ENCODE results near the gene KCNJ18. TPM values are rescaled to one million over a fixed set of nuclear protein-coding genes. Genes with fewer than 3 reads are reported as not detected.
A peak's percentile ranks its signal among the peaks of the same experiment; 100 is the strongest.
"Not testable (repeated sequence)": the region's sequence is repeated elsewhere in the genome, so short reads cannot be mapped to it uniquely, and the experiment has no call there.

The KCNJ18 gene
- total RNA-seq = not detected

DNA sequence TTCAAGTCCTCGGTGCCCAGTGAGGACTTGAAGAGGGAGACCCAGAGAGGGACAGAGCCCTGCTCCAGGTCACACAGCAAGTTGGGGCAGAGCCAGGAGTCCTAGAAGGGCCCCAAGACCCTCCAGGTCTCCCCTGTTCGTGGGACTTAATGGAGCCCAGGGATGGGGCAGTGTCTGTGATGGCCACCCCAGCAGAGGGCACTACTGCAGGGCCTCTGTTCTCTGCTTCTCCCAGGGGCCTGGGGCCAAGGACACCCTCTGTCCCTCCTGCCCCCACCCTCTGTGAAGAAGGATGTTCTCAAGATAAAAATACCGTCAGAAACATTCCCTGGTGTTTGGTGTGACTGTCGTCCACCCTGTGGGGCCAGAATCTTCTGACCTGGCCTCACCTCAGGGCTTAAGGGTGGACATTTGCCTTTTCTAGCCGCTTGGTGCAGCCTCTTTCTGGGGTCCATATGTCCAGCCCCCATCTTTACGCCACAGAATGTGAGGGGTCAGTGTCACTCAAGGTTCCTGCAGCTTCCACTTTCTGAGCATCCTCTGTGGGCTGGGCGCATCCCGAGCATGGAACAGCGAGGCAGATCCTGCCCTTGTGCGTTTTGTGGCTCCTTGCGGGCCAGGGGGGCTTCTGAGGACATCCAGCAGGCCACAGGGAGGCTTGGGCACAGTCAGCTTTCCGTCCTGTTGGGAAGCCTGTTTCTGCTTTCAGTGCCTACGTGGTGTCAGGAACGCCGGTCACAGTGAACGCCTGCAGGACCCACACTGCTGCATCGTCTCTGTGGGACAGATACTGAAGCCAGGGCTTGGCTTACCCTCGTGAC is at the start of gene KCNJ18:
Gene KCNJ18 (plus strand): TSS at position 641 of the 821 bp plus-strand sequence. CDS start 10,264 bp downstream, outside the sequence.
- H3K27me3 ChIP-seq; DNase-seq (ENCODE audit: low spot score); H3K9me3 ChIP-seq; H3K4me1 ChIP-seq; H3K4me3 ChIP-seq; H3K27ac ChIP-seq; H3K36me3 ChIP-seq: not testable (repeated sequence)

DNA sequence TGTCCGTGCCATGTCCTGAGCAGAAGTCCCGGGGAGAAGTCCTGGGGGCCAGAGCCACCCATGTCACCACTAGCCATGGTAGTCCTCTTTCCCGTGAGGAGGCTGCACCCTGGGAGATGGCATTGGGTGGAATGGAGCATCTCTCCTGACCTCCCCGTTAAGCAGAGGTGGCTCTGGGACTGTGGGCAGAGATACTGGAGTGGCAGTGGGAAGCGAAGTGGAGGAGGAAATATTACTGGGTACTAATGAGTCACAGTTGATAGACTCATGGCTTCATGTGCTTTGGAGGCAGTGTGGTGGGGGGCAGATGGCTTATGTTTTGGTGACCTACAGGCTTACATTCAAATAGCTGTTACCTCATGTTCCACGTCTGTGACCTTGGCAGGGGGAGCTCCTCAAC is 44.2 kb upstream of the KCNJ18 start:
- not testable (repeated sequence) for H3K9me3 ChIP-seq; H3K4me3 ChIP-seq; H3K27me3 ChIP-seq; H3K27ac ChIP-seq; DNase-seq (ENCODE audit: low spot score); H3K4me1 ChIP-seq; H3K36me3 ChIP-seq

DNA sequence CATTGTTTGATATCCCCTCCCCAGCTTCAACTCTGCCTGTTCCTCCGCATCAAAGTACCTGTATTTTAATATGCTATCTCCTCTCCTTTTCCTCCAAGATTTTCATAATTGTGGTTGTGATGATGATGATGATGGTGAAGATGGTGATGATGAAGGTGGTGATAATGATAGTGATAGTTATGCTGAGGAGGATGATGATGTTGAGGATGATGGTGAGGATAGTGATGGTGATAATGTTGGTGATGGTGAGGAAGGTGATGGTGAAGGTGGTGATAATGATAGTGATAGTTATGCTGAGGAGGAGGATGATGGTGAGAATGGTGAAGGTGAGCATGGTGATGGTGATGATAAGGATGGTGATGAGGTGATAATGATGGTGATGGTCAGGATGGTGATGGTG is 42.3 kb upstream of the KCNJ18 start:
- DNase-seq (ENCODE audit: low spot score); H3K27ac ChIP-seq; H3K9me3 ChIP-seq; H3K4me3 ChIP-seq; H3K36me3 ChIP-seq; H3K4me1 ChIP-seq; H3K27me3 ChIP-seq: not testable (repeated sequence)

DNA sequence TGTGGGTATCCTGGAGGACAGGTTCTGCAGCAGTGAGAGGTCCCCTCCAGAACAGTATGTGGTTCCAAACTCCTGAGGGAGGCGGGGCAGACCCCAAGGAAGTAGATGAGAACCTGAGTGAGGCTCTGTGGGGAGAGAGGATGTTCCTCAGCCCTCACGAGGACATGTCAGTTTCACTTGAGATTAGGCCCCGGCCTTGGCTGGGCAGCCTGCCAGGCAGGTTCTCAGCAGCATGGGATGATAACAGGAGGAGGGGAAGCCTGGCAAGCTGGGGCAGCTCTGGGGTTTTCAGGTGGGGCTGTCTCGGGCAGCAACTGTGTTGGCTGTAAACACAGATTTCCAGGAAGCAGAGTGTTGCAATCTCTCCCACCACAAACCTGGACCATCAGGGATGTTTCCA is 40.3 kb upstream of the KCNJ18 start:
- not testable (repeated sequence) for H3K36me3 ChIP-seq; H3K4me1 ChIP-seq; H3K27me3 ChIP-seq; H3K27ac ChIP-seq; H3K4me3 ChIP-seq; H3K9me3 ChIP-seq; DNase-seq (ENCODE audit: low spot score)

DNA sequence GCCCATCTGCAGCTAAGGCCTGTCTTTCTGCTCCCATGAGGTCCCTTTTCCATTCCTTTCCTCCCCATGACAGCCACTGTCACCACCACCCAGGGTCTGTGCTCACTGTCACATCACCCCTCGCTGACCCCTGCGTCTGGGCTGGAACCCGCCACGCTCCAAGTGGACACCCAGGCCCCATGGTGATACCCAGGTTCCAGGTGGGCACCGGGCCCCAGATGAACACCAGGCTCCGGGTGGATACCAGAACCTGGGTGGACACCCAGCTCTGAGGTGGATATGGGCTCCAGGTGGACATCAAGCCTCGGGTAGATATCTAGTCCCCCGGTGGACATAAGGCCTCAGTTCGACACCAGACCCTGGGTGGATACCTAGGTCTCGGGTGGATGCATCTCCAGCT is 39.1 kb upstream of the KCNJ18 start:
- H3K4me1 ChIP-seq; DNase-seq (ENCODE audit: low spot score); H3K27ac ChIP-seq; H3K4me3 ChIP-seq; H3K36me3 ChIP-seq; H3K9me3 ChIP-seq; H3K27me3 ChIP-seq: not testable (repeated sequence)

DNA sequence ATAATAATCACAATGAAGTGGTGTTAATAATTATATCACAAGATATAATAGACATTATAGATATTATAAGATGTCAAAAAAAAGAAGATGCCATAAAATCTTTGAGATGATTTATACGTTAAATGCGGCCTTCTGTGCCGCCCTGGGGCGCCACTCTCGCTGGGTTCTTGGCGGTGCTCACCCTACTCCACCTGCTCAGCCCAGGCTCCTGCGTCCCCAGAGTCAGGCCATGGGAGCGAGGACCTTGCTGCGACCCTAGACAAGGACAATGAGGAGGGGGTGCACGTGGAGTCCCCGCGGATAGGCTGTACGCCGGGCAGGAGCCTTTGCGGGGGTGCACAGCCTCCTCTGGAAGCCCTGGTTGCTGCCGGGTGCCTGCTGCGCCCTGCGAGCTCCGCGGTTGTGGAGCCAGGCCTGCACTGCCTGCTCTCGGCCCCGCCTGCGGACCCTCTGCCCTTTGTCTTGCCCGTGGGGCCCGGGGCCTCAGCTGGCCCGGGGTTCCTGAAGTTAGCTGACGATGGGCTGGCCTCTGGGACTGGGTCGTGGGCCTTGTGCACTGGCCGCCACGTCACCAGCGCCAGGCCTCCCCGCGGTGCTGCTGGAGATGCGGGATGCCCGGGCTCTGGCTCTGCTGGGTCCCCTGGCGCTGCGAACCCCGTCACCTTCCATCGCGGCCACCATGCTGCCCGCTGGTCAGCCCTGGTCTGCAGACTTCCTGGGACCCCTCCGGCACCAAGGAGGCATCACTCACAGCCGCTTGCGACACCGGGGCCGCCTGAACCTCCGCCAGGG is 35.6 kb upstream of the KCNJ18 start:
- H3K4me1 ChIP-seq; H3K36me3 ChIP-seq; H3K9me3 ChIP-seq; H3K4me3 ChIP-seq; DNase-seq (ENCODE audit: low spot score); H3K27me3 ChIP-seq; H3K27ac ChIP-seq: not testable (repeated sequence)

DNA sequence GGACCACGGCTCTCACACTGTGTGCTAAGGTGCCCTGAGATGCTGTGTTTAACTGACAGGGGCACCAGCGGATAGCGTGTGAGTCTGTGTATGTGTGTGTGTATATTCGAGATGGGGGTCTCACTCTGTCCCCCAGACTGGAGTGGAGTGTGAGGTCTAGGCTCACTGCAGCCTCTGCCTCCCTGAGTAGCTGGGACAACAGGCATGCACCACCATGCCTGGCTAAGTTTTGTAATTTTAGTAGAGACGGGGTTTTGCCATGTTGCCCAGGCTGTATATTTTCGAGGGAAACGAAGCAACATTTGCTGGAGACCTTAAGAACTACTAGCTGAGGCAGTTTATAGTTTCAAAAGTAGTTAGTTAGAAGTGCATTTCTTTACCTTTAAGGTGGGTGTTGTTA is 32.7 kb upstream of the KCNJ18 start:
- H3K36me3 ChIP-seq; H3K4me1 ChIP-seq; H3K4me3 ChIP-seq; H3K27ac ChIP-seq; H3K9me3 ChIP-seq; DNase-seq (ENCODE audit: low spot score); H3K27me3 ChIP-seq: not testable (repeated sequence)

DNA sequence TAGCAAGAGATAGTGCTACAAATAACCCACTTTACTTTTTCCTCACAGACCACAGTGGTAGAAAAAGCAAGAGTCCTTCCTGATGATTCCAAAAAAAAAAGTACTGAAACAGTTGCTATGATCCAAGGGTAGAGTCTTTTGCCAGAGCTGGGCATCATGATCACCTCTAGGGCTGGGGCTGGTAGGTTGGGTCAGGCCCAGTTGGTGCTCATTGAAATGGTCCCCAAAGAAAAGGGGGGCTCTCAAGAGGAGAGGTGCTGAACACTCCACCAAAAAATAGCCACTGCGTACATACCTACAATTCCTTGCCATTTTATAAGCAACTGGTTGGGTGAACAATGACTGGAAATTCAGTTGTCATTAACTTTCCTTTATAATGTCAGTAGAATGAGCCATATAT is 30.9 kb upstream of the KCNJ18 start:
- DNase-seq (ENCODE audit: low spot score); H3K4me1 ChIP-seq; H3K27me3 ChIP-seq; H3K36me3 ChIP-seq; H3K27ac ChIP-seq; H3K4me3 ChIP-seq; H3K9me3 ChIP-seq: not testable (repeated sequence)

DNA sequence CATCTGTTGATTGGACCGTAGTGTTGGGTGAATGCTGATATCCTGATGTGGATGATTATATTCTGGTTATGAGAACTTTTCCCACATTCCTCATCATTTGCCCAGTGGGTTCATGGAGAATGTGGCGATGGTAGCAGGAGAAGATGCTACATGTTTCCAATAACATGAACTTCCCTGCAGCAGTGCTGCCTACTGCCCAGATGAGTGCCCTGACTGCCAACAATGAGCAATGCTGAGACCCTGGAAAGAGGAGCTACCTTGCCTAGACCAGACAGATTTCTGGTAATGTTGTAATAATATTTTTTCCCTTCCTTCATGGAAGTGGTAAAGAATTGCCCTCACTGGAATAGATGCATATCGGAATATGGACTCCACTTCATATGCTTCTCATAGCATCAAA is 29.2 kb upstream of the KCNJ18 start:
- H3K27ac ChIP-seq; DNase-seq (ENCODE audit: low spot score); H3K27me3 ChIP-seq; H3K4me1 ChIP-seq; H3K4me3 ChIP-seq; H3K36me3 ChIP-seq; H3K9me3 ChIP-seq: not testable (repeated sequence)

DNA sequence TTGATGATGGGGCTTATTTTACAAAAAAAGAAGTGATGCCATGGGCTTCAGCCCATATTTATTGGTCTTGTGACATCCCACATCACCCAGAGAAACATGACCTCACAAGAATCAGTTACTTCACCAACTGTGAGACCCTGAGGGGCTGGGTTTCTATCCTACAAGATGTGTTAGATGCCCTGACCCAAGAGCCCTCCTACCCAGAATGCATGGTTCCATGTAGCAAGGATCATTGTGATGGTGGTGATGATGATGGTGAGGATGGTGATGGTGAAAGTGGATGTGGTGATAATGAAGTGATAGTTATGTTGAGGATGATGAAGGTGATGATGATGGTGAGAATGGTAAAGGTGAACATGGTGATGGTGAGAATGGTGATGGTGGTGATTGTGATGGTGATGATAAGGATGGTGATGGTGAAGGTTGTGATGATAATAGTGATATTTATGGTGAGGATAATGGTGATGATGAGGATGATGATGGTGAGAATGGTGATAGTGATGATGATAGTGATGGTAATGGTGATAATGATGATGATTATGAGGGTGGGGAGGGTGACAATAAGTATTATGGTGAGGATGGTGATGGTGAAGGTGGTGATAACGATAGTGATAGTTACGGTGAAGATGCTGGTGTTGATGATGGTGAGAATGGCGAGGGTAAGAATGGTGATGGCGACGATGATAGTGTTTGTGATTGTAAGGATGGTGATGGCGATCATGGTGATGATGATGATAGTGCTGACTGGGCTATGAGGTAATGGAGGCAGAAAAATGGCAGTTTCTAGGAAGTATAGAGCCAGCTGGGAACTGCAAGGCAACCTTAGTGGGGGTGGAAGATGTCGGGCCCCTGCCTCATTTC is 28.5 kb upstream of the KCNJ18 start:
- not testable (repeated sequence) for H3K27me3 ChIP-seq, H3K4me1 ChIP-seq, H3K27ac ChIP-seq, H3K9me3 ChIP-seq, H3K36me3 ChIP-seq, H3K4me3 ChIP-seq
- DNase-seq (ENCODE audit: low spot score) = peak; percentile 44

DNA sequence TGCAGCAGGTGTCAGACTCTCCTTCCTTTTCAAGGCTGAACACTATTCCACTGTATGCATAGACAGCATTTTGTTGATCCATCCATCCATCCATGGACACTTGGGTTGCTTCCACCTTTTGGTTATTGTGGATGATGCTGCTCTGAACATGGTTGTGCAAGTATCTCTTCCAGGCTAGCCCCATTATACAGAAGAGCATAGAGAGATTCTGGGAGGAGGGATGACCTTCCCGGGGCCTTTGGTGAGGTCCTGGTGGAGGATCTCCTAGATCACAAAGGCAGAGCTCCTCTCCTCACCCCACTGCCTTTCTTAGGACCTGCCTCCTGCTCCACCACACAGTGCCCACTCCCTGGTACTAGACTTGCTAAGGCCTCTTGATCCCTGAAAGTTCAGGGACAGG is 27.2 kb upstream of the KCNJ18 start:
- peak; percentile 36 for DNase-seq (ENCODE audit: low spot score)
- not testable (repeated sequence) for H3K9me3 ChIP-seq, H3K27ac ChIP-seq, H3K4me3 ChIP-seq, H3K36me3 ChIP-seq, H3K27me3 ChIP-seq, H3K4me1 ChIP-seq

DNA sequence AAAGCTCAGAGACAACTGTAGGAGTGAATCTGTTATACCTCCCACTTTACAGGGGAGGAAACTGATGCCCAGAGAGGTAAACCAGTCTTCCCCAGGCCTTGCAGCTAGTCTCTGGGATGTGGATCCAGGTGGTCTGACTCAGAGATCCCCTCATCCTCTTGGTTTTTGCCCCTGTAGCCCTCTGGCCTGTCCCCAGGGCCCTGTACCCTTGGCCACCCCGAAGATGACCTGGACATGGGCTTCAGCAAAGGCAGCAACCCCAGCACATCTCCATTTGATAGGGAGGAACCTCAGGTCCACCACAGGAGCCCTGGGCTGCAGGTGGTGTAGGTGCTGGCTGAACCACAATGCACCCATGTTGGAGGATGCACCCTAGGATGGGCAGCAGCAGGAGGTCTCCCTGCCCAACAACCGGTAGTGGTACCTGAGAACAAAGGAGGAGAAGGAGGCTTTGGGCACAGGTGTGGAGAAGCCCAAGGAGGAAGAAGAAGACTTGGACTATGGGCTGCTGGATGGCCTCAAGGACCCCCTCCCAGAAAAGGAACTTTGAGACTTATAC is 26.3 kb upstream of the KCNJ18 start:
- DNase-seq (ENCODE audit: low spot score) = peak; percentile 58
- not testable (repeated sequence) for H3K27ac ChIP-seq, H3K9me3 ChIP-seq, H3K4me1 ChIP-seq, H3K36me3 ChIP-seq, H3K27me3 ChIP-seq, H3K4me3 ChIP-seq

DNA sequence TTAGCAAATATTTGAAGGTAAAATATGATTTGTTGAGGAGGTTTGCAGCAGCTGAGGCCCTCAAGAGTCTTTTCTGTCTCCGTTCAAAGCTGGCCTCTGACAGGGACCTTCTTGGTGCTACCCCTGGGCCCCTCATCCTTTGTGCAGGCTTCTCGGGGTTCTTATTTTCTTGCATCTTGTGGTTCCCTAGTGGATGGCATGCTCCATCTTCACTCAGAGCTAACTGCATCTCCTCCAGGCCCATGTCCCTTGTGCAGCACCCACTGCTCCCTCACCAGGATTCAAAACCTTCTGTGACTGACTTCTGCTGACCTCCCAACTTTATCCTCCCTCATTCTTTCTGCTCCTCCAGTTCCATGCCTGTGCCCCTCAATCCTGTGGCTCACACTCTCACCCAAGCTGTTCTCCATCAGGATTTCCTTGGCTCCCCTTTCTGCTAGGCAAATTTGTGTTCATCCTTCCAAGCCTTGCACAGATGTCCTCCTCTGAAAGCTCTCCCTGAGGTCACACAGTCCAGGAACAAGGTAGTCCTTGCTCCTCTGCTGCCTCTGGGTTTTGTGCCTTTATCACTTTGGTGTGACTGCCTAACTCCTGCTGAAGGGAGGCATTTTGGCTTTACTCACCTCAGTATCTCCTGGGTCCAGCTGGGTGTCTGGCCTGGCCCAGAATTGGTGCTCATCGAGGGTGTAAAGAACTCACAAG is 25.5 kb upstream of the KCNJ18 start:
- H3K27ac ChIP-seq, H3K36me3 ChIP-seq, H3K4me3 ChIP-seq, H3K4me1 ChIP-seq, H3K27me3 ChIP-seq, H3K9me3 ChIP-seq: not testable (repeated sequence)
- DNase-seq (ENCODE audit: low spot score) = peak; percentile 57

Data from right atrium auricular region (tissue), 2 donors.